ENCODE results near the gene HMCN1.
A peak's percentile ranks its signal among the peaks of the same experiment; 100 is the strongest.

Gene HMCN1

GRCh38 chr1:186093437-186093836 lies 359.2 kb downstream of the HMCN1 start:
- no peaks in the 10 kb centered on the region for H3K9me3 Mint-ChIP-seq
- ATAC-seq (ENCODE audit: low read depth): no peak
- no peak for DNase-seq (ENCODE audit: low spot score in 2 of 2)
- H3K4me3 Mint-ChIP-seq: no peak overlapping the region
- H3K27me3 Mint-ChIP-seq: no peaks in the 10 kb centered on the region
- no peak overlapping the region for H3K27ac Mint-ChIP-seq
- no peaks in the 10 kb centered on the region for H3K4me1 Mint-ChIP-seq
- no peaks in the 10 kb centered on the region for H3K36me3 Mint-ChIP-seq

GRCh38 chr1:186094172-186094571 lies 360.0 kb downstream of the HMCN1 start:
- H3K36me3 Mint-ChIP-seq: no peaks in the 10 kb centered on the region
- no peak overlapping the region for H3K4me3 Mint-ChIP-seq
- no peak overlapping the region for H3K27ac Mint-ChIP-seq
- H3K27me3 Mint-ChIP-seq: no peaks in the 10 kb centered on the region
- peaks cover 5% of the 10 kb centered on the region for H3K4me1 Mint-ChIP-seq
- DNase-seq (ENCODE audit: low spot score in 2 of 2): no peak
- H3K9me3 Mint-ChIP-seq: no peaks in the 10 kb centered on the region
- no peak for ATAC-seq (ENCODE audit: low read depth)

- Mint-ChIP-seq H3K27me3 (no peaks in the 10 kb centered on the region), H3K27ac (peak overlapping the region; percentile 56), H3K36me3 (no peaks in the 10 kb centered on the region), H3K4me3 (peak overlapping the region; percentile 4), H3K4me1 (peaks cover 11% of the 10 kb centered on the region), H3K9me3 (no peaks in the 10 kb centered on the region)
- DNase-seq (ENCODE audit: low spot score in 2 of 2) (no peak), ATAC-seq (ENCODE audit: low read depth) (peak; percentile 70)
These were observed 365.3 kb downstream of the HMCN1 start for GRCh38 chr1:186099336-186100104.

GRCh38 chr1:186102107-186102506 lies 367.9 kb downstream of the HMCN1 start:
- Mint-ChIP-seq H3K9me3 (no peaks in the 10 kb centered on the region), H3K4me3 (no peak overlapping the region), H3K4me1 (peaks cover 11% of the 10 kb centered on the region), H3K27ac (no peak overlapping the region), H3K36me3 (no peaks in the 10 kb centered on the region), H3K27me3 (no peaks in the 10 kb centered on the region)
- ATAC-seq (ENCODE audit: low read depth) (no peak), DNase-seq (ENCODE audit: low spot score in 2 of 2) (no peak)

DNA sequence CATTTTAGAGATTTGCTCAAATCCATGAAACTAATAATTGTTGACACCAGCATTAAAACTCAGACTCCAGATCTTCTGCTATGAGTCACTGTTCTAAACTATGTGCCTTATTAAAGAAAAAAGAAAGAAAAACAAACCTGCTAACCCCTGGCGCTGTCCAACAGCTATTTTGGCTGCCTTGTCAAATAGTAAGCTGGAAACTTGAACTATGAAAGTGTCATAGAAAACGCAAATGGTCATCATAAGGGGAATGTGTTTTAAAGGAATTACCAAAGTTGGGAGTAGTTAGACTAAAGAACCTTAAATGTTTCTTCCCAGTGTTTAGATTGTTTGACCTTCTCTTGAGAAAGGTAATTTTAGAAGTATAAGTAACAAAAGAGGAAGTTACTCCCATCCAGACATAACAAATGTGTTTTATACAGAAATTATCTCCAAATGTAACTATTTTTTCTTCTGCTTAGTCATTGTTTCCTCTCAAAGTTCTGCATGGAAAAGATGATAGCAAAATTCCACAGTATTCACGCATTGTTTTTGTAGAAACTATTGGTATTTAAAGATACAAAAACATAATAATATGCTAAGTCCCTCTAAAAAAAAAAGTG lies 368.5 kb downstream of the HMCN1 start:
- Mint-ChIP-seq H3K36me3 (no peaks in the 10 kb centered on the region), H3K4me3 (no peak overlapping the region), H3K9me3 (no peaks in the 10 kb centered on the region), H3K27ac (no peak overlapping the region), H3K27me3 (no peaks in the 10 kb centered on the region), H3K4me1 (peaks cover 11% of the 10 kb centered on the region)
- no peak for ATAC-seq (ENCODE audit: low read depth)
- DNase-seq (ENCODE audit: low spot score in 2 of 2): no peak

GRCh38 chr1:186104459-186104858 lies 370.3 kb downstream of the HMCN1 start:
- DNase-seq (ENCODE audit: low spot score in 2 of 2) (no peak), ATAC-seq (ENCODE audit: low read depth) (no peak)
- H3K27me3 Mint-ChIP-seq: no peaks in the 10 kb centered on the region
- no peaks in the 10 kb centered on the region for H3K36me3 Mint-ChIP-seq
- H3K4me3 Mint-ChIP-seq: no peak overlapping the region
- no peaks in the 10 kb centered on the region for H3K9me3 Mint-ChIP-seq
- no peak overlapping the region for H3K27ac Mint-ChIP-seq
- peaks cover 10% of the 10 kb centered on the region for H3K4me1 Mint-ChIP-seq

GRCh38 chr1:186112280-186112679 lies 378.1 kb downstream of the HMCN1 start:
- no peak for ATAC-seq (ENCODE audit: low read depth)
- Mint-ChIP-seq H3K4me3 (no peak overlapping the region), H3K36me3 (no peaks in the 10 kb centered on the region), H3K9me3 (peaks cover 4% of the 10 kb centered on the region), H3K27me3 (no peaks in the 10 kb centered on the region), H3K27ac (no peak overlapping the region), H3K4me1 (peaks cover 14% of the 10 kb centered on the region)
- no peak for DNase-seq (ENCODE audit: low spot score in 2 of 2)

DNA sequence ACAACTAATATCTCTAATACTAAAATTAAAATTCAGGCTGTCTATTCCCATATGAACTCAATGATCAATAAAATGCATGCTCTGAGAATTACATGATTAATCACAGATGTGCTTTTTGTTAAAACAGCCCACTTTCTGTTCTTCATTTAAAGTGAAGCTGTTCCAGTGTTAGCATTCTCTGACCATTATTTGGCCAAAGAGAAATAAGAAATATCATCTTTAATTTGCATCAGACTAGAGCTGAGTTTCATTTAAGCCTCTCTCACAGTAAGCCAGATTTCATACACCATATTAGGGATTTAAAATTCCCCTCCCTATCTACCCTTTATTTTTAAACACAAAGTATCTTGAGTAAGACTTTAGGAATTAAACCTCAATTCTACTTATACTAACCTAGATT lies 379.3 kb downstream of the HMCN1 start:
- Mint-ChIP-seq H3K4me1 (peaks cover 14% of the 10 kb centered on the region), H3K4me3 (no peak overlapping the region), H3K9me3 (peaks cover 4% of the 10 kb centered on the region), H3K27me3 (no peaks in the 10 kb centered on the region), H3K27ac (no peak overlapping the region), H3K36me3 (no peaks in the 10 kb centered on the region)
- no peak for DNase-seq (ENCODE audit: low spot score in 2 of 2)
- no peak for ATAC-seq (ENCODE audit: low read depth)

DNA sequence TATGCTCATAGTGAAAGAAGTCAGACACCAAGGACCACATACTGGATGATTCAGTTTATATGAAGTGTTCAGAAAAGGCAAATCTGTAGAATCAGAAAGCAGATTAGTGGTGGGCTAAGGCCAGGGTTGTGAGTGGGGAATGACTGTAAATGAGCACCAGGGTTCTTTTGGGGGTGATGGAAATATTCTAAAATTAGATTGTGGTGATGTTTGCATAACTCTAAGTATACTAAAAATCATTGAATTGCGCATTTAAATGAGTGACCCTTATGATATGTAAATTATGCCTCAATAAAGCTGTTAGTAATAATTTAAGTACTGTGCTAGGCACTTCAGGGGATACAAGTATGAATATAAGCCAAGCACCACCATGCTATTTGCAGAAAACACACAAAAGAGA lies 384.5 kb downstream of the HMCN1 start:
- Mint-ChIP-seq H3K27me3 (peaks cover 2% of the 10 kb centered on the region), H3K36me3 (no peaks in the 10 kb centered on the region), H3K27ac (no peak overlapping the region), H3K4me1 (peaks cover 2% of the 10 kb centered on the region), H3K4me3 (no peak overlapping the region), H3K9me3 (no peaks in the 10 kb centered on the region)
- DNase-seq (ENCODE audit: low spot score in 2 of 2) (no peak), ATAC-seq (ENCODE audit: low read depth) (no peak)

GRCh38 chr1:186122837-186123236 lies 388.6 kb downstream of the HMCN1 start:
- H3K9me3 Mint-ChIP-seq: no peaks in the 10 kb centered on the region
- H3K27ac Mint-ChIP-seq: no peak overlapping the region
- H3K27me3 Mint-ChIP-seq: peaks cover 4% of the 10 kb centered on the region
- ATAC-seq (ENCODE audit: low read depth) (no peak), DNase-seq (ENCODE audit: low spot score in 2 of 2) (no peak)
- no peak overlapping the region for H3K4me3 Mint-ChIP-seq
- H3K36me3 Mint-ChIP-seq: no peaks in the 10 kb centered on the region
- peaks cover 2% of the 10 kb centered on the region for H3K4me1 Mint-ChIP-seq

DNA sequence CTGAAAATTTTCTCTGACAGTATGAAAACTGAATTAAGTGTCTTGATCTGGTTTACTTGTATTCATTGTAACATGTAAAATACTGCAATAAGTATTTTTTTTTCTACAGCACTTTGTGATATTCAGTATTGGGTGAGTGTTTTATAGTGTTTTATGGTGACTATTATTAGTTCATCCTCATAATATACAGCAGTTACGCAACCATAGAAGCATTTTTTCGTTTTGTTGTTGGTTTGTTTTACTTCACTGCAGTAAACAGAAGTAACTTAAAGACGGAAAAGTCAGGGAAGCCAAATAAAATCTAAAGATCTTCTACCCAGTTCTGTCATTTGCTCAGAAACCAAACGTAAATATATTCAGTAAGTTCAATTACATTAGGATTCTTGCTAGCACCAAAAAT lies 390.8 kb downstream of the HMCN1 start:
- Mint-ChIP-seq H3K36me3 (no peaks in the 10 kb centered on the region), H3K9me3 (no peaks in the 10 kb centered on the region), H3K27me3 (peaks cover 6% of the 10 kb centered on the region), H3K27ac (no peak overlapping the region), H3K4me1 (no peaks in the 10 kb centered on the region), H3K4me3 (no peak overlapping the region)
- ATAC-seq (ENCODE audit: low read depth) (no peak), DNase-seq (ENCODE audit: low spot score in 2 of 2) (no peak)

DNA sequence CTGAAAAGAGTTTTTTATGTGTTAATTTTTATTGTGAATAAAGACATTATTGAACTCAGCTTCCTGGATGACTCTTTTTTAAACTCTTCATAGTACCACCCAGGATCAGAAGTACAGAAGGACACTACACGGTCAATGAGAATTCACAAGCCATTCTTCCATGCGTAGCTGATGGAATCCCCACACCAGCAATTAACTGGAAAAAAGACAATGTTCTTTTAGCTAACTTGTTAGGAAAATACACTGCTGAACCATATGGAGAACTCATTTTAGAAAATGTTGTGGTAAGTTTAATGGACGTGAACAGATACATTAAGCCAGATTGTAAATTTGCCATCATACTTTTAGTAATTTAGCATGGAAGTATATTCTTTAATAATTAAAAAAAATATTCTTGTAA lies 391.3 kb downstream of the HMCN1 start:
- Mint-ChIP-seq H3K36me3 (no peaks in the 10 kb centered on the region), H3K4me3 (no peak overlapping the region), H3K4me1 (no peaks in the 10 kb centered on the region), H3K27ac (no peak overlapping the region), H3K9me3 (no peaks in the 10 kb centered on the region), H3K27me3 (peaks cover 6% of the 10 kb centered on the region)
- ATAC-seq (ENCODE audit: low read depth) (no peak), DNase-seq (ENCODE audit: low spot score in 2 of 2) (no peak)

DNA sequence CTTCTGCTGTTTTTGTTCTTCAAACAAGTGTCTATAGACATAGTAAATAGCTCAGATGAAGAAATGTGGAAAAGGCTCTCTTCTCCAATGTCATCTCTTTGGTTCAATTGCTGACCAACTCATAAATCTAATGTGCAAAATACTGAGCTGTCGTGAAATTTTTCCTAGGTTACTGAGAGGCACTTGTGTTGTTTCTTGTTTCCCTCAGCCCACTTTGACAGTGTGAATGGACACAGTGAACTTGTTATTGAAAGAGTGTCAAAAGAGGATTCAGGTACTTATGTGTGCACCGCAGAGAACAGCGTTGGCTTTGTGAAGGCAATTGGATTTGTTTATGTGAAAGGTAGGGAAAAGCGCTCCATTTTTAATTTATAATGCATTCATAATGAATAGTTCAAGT lies 395.6 kb downstream of the HMCN1 start:
- no peak for ATAC-seq (ENCODE audit: low read depth)
- Mint-ChIP-seq H3K4me1 (no peaks in the 10 kb centered on the region), H3K9me3 (no peaks in the 10 kb centered on the region), H3K4me3 (no peak overlapping the region), H3K27ac (no peak overlapping the region), H3K36me3 (no peaks in the 10 kb centered on the region), H3K27me3 (peaks cover 4% of the 10 kb centered on the region)
- DNase-seq (ENCODE audit: low spot score in 2 of 2): no peak

- DNase-seq (ENCODE audit: low spot score in 2 of 2) (no peak), ATAC-seq (ENCODE audit: low read depth) (no peak)
- no peaks in the 10 kb centered on the region for H3K36me3 Mint-ChIP-seq
- no peaks in the 10 kb centered on the region for H3K9me3 Mint-ChIP-seq
- H3K4me1 Mint-ChIP-seq: no peaks in the 10 kb centered on the region
- H3K27me3 Mint-ChIP-seq: no peaks in the 10 kb centered on the region
- no peak overlapping the region for H3K4me3 Mint-ChIP-seq
- H3K27ac Mint-ChIP-seq: no peak overlapping the region
These were observed 404.9 kb downstream of the HMCN1 start for GRCh38 chr1:186139115-186139514.

- ATAC-seq (ENCODE audit: low read depth) (no peak), DNase-seq (ENCODE audit: low spot score in 2 of 2) (no peak)
- no peaks in the 10 kb centered on the region for H3K9me3 Mint-ChIP-seq
- H3K27me3 Mint-ChIP-seq: peaks cover 3% of the 10 kb centered on the region
- H3K4me1 Mint-ChIP-seq: no peaks in the 10 kb centered on the region
- no peaks in the 10 kb centered on the region for H3K36me3 Mint-ChIP-seq
- no peak overlapping the region for H3K4me3 Mint-ChIP-seq
- H3K27ac Mint-ChIP-seq: no peak overlapping the region
These were observed 405.5 kb downstream of the HMCN1 start for GRCh38 chr1:186139701-186140100.
